H1 (cell line): ENCODE measurements around the gene SZT2. TPM values are rescaled to one million over a fixed set of nuclear protein-coding genes. Genes with fewer than 3 reads are reported as not detected.

ENCODE experiments used
- CTCF ChIA-PET: fragments of 300-600 bp; sonication (Branson Sonifier 250); formaldehyde crosslinking; loops from one replicate; lab custom pipeline; 2021; ENCODE audit not compliant: partially characterized antibody; lab: Charles Lee
- POLR2A ChIA-PET: fragments of 300-600 bp; sonication (Branson Sonifier 250); formaldehyde crosslinking; loops from one replicate; lab custom pipeline; 2021; ENCODE audit warnings: inconsistent platforms; ENCODE audit not compliant: partially characterized antibody; lab: Charles Lee
- DNase-seq, 2 experiments: peaks; one replicate each; pipeline versions ENCODE4 v3.0.0 to v3.0.0-alpha.2; 2010 to 2022; ENCODE audit warnings: low spot score in 2 of 2, low read depth in 1 of 2, mixed read lengths in 1 of 2
- FAIRE-seq: peaks from 2 replicates; lab custom pipeline; 2011; peaks lifted over from hg19 to GRCh38; lab: Jason Lieb, UNC
- H2AFZ ChIP-seq: 2 replicates; pipeline ENCODE4 v1.8.1; 2012; ENCODE audit warnings: low read length, inconsistent platforms
- H2AK5ac ChIP-seq: 2 replicates; pipeline ENCODE4 v1.6.1; 2013; ENCODE audit warnings: low read depth, low read length
- H2BK120ac ChIP-seq: replicated peaks from 2 replicates; pipeline ENCODE3; 2013; ENCODE audit warnings: low read depth, low read length, inconsistent platforms
- H2BK12ac ChIP-seq: 2 replicates; pipeline ENCODE4 v1.6.1; 2013; ENCODE audit warnings: low read depth, low read length
- H2BK15ac ChIP-seq: 2 replicates; pipeline ENCODE4 v1.6.1; 2013; ENCODE audit warnings: low read length
- H2BK20ac ChIP-seq: 2 replicates; pipeline ENCODE4 v1.6.1; 2013; ENCODE audit warnings: low read length
- H2BK5ac ChIP-seq: 2 replicates; pipeline ENCODE4 v1.6.1; 2013; ENCODE audit warnings: low read depth, low read length
- H3K14ac ChIP-seq: 2 replicates; pipeline ENCODE4 v1.6.1; 2013; ENCODE audit warnings: inconsistent platforms; ENCODE audit not compliant: insufficient read length
- H3K18ac ChIP-seq: 2 replicates; pipeline ENCODE4 v1.6.1; 2013; ENCODE audit warnings: low read length; ENCODE audit errors: extremely low read depth
- H3K23ac ChIP-seq: 2 replicates; pipeline ENCODE4 v1.6.1; 2013; ENCODE audit warnings: inconsistent platforms; ENCODE audit not compliant: insufficient read length
- H3K23me2 ChIP-seq: 2 replicates; pipeline ENCODE4 v1.6.1; 2013; ENCODE audit warnings: low read depth, low read length
- H3K27ac ChIP-seq: 2 replicates; pipeline ENCODE4 v1.6.1; 2011; ENCODE audit warnings: low read depth, low read length, inconsistent platforms
- H3K27me3 ChIP-seq, 4 experiments: replicated peaks in 1 of 4; 1 replicate in 1 of 4; 2 replicates in 3 of 4; pipeline versions ENCODE4 v1.6.1 to v1.8.1; 2011 to 2013; ENCODE audit warnings: low read length in 3 of 4, mild to moderate bottlenecking in 3 of 4, inconsistent platforms in 2 of 4, mixed read lengths in 2 of 4, moderate library complexity in 1 of 4; ENCODE audit not compliant: control insufficient read depth in 3 of 4, insufficient read depth in 3 of 4; ENCODE audit errors: extremely low read depth in 1 of 4
- H3K36me3 ChIP-seq, 4 experiments: 2 replicates each; pipeline versions ENCODE4 v1.6.1 to v1.8.1; 2011 to 2013; ENCODE audit warnings: mild to moderate bottlenecking in 4 of 4, low read length in 3 of 4, moderate library complexity in 2 of 4, control low read depth in 1 of 4, inconsistent platforms in 1 of 4; ENCODE audit not compliant: insufficient read depth in 4 of 4, control insufficient read depth in 2 of 4
- H3K4ac ChIP-seq: replicated peaks from 2 replicates; pipeline ENCODE3; 2013; ENCODE audit warnings: low read length, low read depth, mixed read lengths, inconsistent platforms; ENCODE audit not compliant: insufficient read length
- H3K4me1 ChIP-seq, 4 experiments: replicated peaks in 1 of 4; 1 replicate in 1 of 4; 2 replicates in 3 of 4; pipeline versions ENCODE4 v1.6.1 to v1.8.1; 2011 to 2013; ENCODE audit warnings: low read length in 3 of 4, inconsistent platforms in 2 of 4, mixed read lengths in 1 of 4; ENCODE audit not compliant: insufficient read depth in 4 of 4, control insufficient read depth in 3 of 4
- H3K4me2 ChIP-seq, 2 experiments: 2 replicates each; pipeline versions ENCODE4 v1.6.1 to v1.8.1; 2011 to 2013; ENCODE audit warnings: low read depth in 2 of 2, low read length in 2 of 2, control low read depth in 1 of 2, inconsistent platforms in 1 of 2, mild to moderate bottlenecking in 1 of 2; ENCODE audit not compliant: insufficient read depth in 1 of 2
- H3K4me3 ChIP-seq, 4 experiments: fragments of 200-600, 300-600 bp in 1 of 4; sonication (generic), shearing (Covaris generic), sonication (Bioruptor Twin) in 1 of 4; 2 replicates each; pipeline versions ENCODE4 v1.5.1 to v1.8.1; 2011 to 2016; ENCODE audit warnings: low read length in 4 of 4, low read depth in 3 of 4, control low read depth in 2 of 4, inconsistent platforms in 2 of 4, mild to moderate bottlenecking in 2 of 4, mixed read lengths in 1 of 4, moderate library complexity in 1 of 4; ENCODE audit not compliant: insufficient read depth in 2 of 4; ENCODE audit errors: extremely low read depth in 1 of 4
- H3K56ac ChIP-seq: replicated peaks from 2 replicates; pipeline ENCODE3; 2013; ENCODE audit warnings: low read depth, mild to moderate bottlenecking, mixed read lengths, low read length, inconsistent platforms; ENCODE audit not compliant: insufficient read length
- H3K79me1 ChIP-seq: 2 replicates; pipeline ENCODE4 v1.6.1; 2013; ENCODE audit warnings: low read depth, low read length, control low read depth
- H3K79me2 ChIP-seq, 2 experiments: 2 replicates each; pipeline versions ENCODE4 v1.6.1 to v1.8.1; 2012 to 2013; ENCODE audit warnings: low read length in 2 of 2, mild to moderate bottlenecking in 2 of 2, inconsistent platforms in 1 of 2; ENCODE audit not compliant: insufficient read depth in 2 of 2, control insufficient read depth in 1 of 2
- H3K9ac ChIP-seq, 4 experiments: replicated peaks in 1 of 4; 1 replicate in 1 of 4; 2 replicates in 3 of 4; pipeline versions ENCODE4 v1.6.1 to v1.8.1; 2011 to 2013; ENCODE audit warnings: low read depth in 3 of 4, low read length in 3 of 4, control low read depth in 2 of 4, mild to moderate bottlenecking in 2 of 4, moderate library complexity in 2 of 4, inconsistent platforms in 1 of 4; ENCODE audit errors: extremely low read depth in 1 of 4
- H3K9me3 ChIP-seq, 2 experiments: 2 replicates each; pipeline versions ENCODE4 v1.6.1 to v1.8.1; 2012 to 2013; ENCODE audit warnings: mild to moderate bottlenecking in 2 of 2, moderate library complexity in 2 of 2, control low read depth in 1 of 2, inconsistent platforms in 1 of 2, low read depth in 1 of 2, low read length in 1 of 2, mixed read lengths in 1 of 2; ENCODE audit not compliant: insufficient read depth in 2 of 2
- H4K20me1 ChIP-seq, 2 experiments: replicated peaks in 1 of 2; 2 replicates each; pipeline versions ENCODE3 to v1.8.1; 2011 to 2013; ENCODE audit warnings: inconsistent platforms in 2 of 2, low read length in 2 of 2, mild to moderate bottlenecking in 1 of 2; ENCODE audit not compliant: insufficient read depth in 2 of 2, control insufficient read depth in 1 of 2
- H4K5ac ChIP-seq: 2 replicates; pipeline ENCODE4 v1.6.1; 2013; ENCODE audit warnings: low read length, low read depth, mixed read lengths, inconsistent platforms; ENCODE audit not compliant: insufficient read length
- H4K8ac ChIP-seq: 2 replicates; pipeline ENCODE4 v1.8.0; 2013; ENCODE audit warnings: mild to moderate bottlenecking, moderate library complexity, low read length, inconsistent platforms; ENCODE audit not compliant: insufficient read depth; ENCODE audit errors: extremely low read depth
- H4K91ac ChIP-seq: replicated peaks from 2 replicates; pipeline ENCODE3; 2013; ENCODE audit warnings: low read length, mixed read lengths, inconsistent platforms; ENCODE audit not compliant: insufficient read length
- ASH2L ChIP-seq: fragments of 200-600, 300-600 bp; sonication (generic); IDR thresholded peaks from one replicate; pipeline ENCODE4 v1.7.1; 2017; ENCODE audit warnings: low read length
- BCL11A ChIP-seq, 2 experiments: IDR thresholded peaks; one replicate each; pipeline ENCODE4 v1.6.1; 2011; ENCODE audit warnings: low read depth in 2 of 2, low read length in 2 of 2, mild to moderate bottlenecking in 2 of 2
- CTBP2 ChIP-seq: IDR thresholded peaks from 2 replicates; pipeline ENCODE4 v1.7.0; 2011; ENCODE audit warnings: borderline replicate concordance, mild to moderate bottlenecking, moderate library complexity, mixed read lengths, low read length; ENCODE audit not compliant: insufficient read depth, insufficient read length
- RFX5 ChIP-seq: IDR thresholded peaks from 2 replicates; pipeline ENCODE4 v1.6.1; 2011; ENCODE audit warnings: low read depth, low read length, improper control_type of control experiment, borderline replicate concordance
- SAP30 ChIP-seq: fragments of 300-600 bp; sonication (generic); IDR thresholded peaks from 2 replicates; pipeline ENCODE4 v1.7.1; 2012; ENCODE audit warnings: low read length, moderate library complexity, mild to moderate bottlenecking, inconsistent platforms; ENCODE audit not compliant: insufficient read depth, insufficient replicate concordance
- SIN3A ChIP-seq, 2 experiments: IDR thresholded peaks in 1 of 2; conservative IDR thresholded peaks in 1 of 2; 2 replicates each; pipeline ENCODE4 v1.6.1; 2011 to 2012; ENCODE audit warnings: low read length in 2 of 2, improper control_type of control experiment in 1 of 2, low read depth in 1 of 2, mild to moderate bottlenecking in 1 of 2
- SP2 ChIP-seq: IDR thresholded peaks from 2 replicates; pipeline ENCODE4 v1.6.1; 2012; ENCODE audit warnings: mild to moderate bottlenecking, low read length, inconsistent platforms
- TEAD4 ChIP-seq: IDR thresholded peaks from 2 replicates; pipeline ENCODE4 v1.6.1; 2012; ENCODE audit warnings: low read depth, low read length, inconsistent platforms, mixed read lengths
- YY1 ChIP-seq: IDR thresholded peaks from 2 replicates; pipeline ENCODE4 v1.6.1; 2011; ENCODE audit warnings: low read depth, mild to moderate bottlenecking, low read length
- ZNF274 ChIP-seq: IDR thresholded peaks from 2 replicates; pipeline ENCODE4 v1.7.0; 2012; ENCODE audit warnings: low read length, borderline replicate concordance; ENCODE audit errors: extremely low read depth
- WGBS, 2 experiments: shearing (Covaris generic) in 1 of 2; methylation state at CpG; one replicate each; pipeline versions ENCODE4 v1.1.6 to v1.1.7; 2013 to 2015; ENCODE audit warnings: low lambda C conversion rate in 2 of 2, mixed read lengths in 2 of 2, inconsistent platforms in 1 of 2, low coverage in 1 of 2, missing lambda C conversion rate in 1 of 2; ENCODE audit not compliant: insufficient replicate concordance in 2 of 2, insufficient coverage in 1 of 2, insufficient read length in 1 of 2; ENCODE audit errors: extremely low coverage in 1 of 2, missing lambda C conversion rate in 1 of 2; 5-methylcytosine and 5-hydroxymethylcytosine counted together
- polyA plus RNA-seq, 7 experiments: library from polyadenylated mRNA; depleted of rRNA in 3 of 7; stranded (reverse) in 5 of 7; unstranded in 2 of 7; fragments of >200 nt in 5 of 7; fragments of 200-250 nt in 2 of 7; gene quantifications; 1 replicate in 5 of 7; 2 replicates in 1 of 7; 4 replicates in 1 of 7; pipeline versions ENCODE4 v1.2.1 to v1.2.3, GENCODE V29; 2011 to 2013; ENCODE audit warnings: missing spikeins in 2 of 7, mixed read lengths in 2 of 7
- total RNA-seq: library from RNA; stranded (reverse); fragmentation: NEBNext Ultra II Directional; extraction: Animal tissue kit (Norgen Biotek cat#: 25700); gene quantifications from 2 replicates; pipeline ENCODE4 v1.2.1, GENCODE V29; 2021

SZT2 gene
- total and polyA plus RNA-seq, 2 of the 8 experiments (the other 6 are each of a cell fraction or from before 2014, with no cell fraction given), result 4.7 to 12.9 TPM

GRCh38 chr1:43430831-43431230, 41.1 kb downstream of the SZT2 start:
- Histone ChIP-seq H2BK15ac (no peak overlapping the region), H3K18ac (no peak overlapping the region), H2BK5ac (no peak overlapping the region), H3K4me1 (no peaks in the 10 kb centered on the region), H3K56ac (no peak overlapping the region), H3K27me3 (no peaks in the 10 kb centered on the region), H4K20me1 (peaks cover 0 to 4% of the 10 kb centered on the region in 2 experiments), H4K8ac (no peak overlapping the region), H3K36me3 (peaks cover 2 to 52% (median 29%) of the 10 kb centered on the region in 4 experiments), H2BK120ac (no peak overlapping the region), H3K14ac (no peak overlapping the region), H2AK5ac (no peak overlapping the region), H2BK12ac (no peak overlapping the region), H3K4me3 (no peak overlapping the region), H2AFZ (no peak overlapping the region), H4K5ac (no peak overlapping the region), H3K23ac (no peak overlapping the region), H3K4ac (no peak overlapping the region), H3K27ac (no peak overlapping the region), H3K23me2 (no peaks in the 10 kb centered on the region), H4K91ac (no peak overlapping the region), H3K9me3 (no peaks in the 10 kb centered on the region), H3K9ac (no peak overlapping the region), H2BK20ac (no peak overlapping the region), H3K79me2 (no peaks in the 10 kb centered on the region), H3K4me2 (no peak overlapping the region), H3K79me1 (no peaks in the 10 kb centered on the region)
- 89% methylated on average over 5 of the region's 5 CpGs; no CpG with 5 or more reads in 1 of the 2 experiments for WGBS, 2 experiments
- POLR2A ChIA-PET, result interaction anchor here (1.1 kb wide), 1 partner anchor 14 kb away, joined by 3 read pairs; no protein-coding TSS in a partner anchor
- CTCF ChIA-PET, result no interaction called here
- no peak for DNase-seq
- no peak for FAIRE-seq
- TF ChIP-seq RFX5 (no peak), ZNF274 (no peak), ASH2L (no peak), SAP30 (no peak), YY1 (no peak), TEAD4 (no peak), SP2 (no peak), BCL11A (IDR thresholded peaks at IDR 0.05; ENCODE audit: low read depth in 2 of 2, low read length in 2 of 2) (no peak), SIN3A (conservative IDR thresholded peaks at IDR 0.05 in 1 of 2, IDR thresholded peaks at IDR 0.05 in 1 of 2; ENCODE audit: low read depth in 1 of 2, low read length in 2 of 2) (no peak), CTBP2 (no peak)
